ENCODE data around the gene FAM3D.

- no peak for TF ChIP-seq CTCF (IDR thresholded peaks at IDR 0.05)
- no peak for TF ChIP-seq POLR2AphosphoS5 (IDR thresholded peaks at IDR 0.05)
- no peak for TF ChIP-seq POLR2A (IDR thresholded peaks at IDR 0.05)
Observed at GRCh38 chr3:58690490-58690889, 23.9 kb upstream of the FAM3D start.
